Measurements from ENCODE around the gene MTCH1. TPM values are rescaled to one million over a fixed set of nuclear protein-coding genes. Genes with fewer than 3 reads are reported as not detected.

The MTCH1 gene
- total RNA-seq, 1 experiment from 2014 or later = 161 TPM

DNA sequence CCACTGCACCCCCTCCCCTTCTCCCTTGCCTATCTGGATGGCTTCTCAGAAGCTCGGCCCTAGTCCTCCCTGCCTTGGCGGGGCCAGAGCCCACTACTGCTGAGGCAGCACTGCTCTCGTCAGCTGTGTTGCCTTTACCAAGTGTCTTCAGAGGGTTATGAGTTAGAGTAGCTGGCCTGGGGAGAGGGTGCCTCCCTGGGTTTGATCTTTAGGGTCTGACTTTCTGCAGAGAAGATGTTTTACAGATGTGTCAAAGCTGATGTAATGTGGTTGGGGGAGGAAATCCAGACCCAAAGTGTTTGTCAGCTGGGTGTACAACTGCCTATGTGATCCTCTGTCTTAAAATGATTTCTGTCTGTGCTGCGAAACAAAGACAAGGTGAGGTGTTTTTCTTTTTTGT lies 61.9 kb downstream of the MTCH1 start:
- ChIA-PET POLR2A (no interaction called here), CTCF (no interaction called here), RAD21 (ENCODE audit: low non-redundant PET in 1 of 2, low total read pairs in 2 of 2, uncharacterized antibody in 2 of 2, unreplicated experiment in 2 of 2) (no interaction called here)
- no TSS peak for BruUV-seq (replicated peaks)
- Histone ChIP-seq H4K20me1 (ENCODE audit: insufficient read depth) (no peaks in the 10 kb centered on the region), H3K9me2 (ENCODE audit: insufficient read depth) (no peaks in the 10 kb centered on the region), H3K4me3 (replicated peaks in 1 of 2; ENCODE audit: low read depth in 1 of 2, low read length in 2 of 2) (no peak overlapping the region), H3K27ac (ENCODE audit: low read depth, low read length) (no peak overlapping the region), H3K9me3 (ENCODE audit: control insufficient read depth in 1 of 2, insufficient read depth in 1 of 2, low read depth in 1 of 2, low read length in 2 of 2) (no peaks in the 10 kb centered on the region), H3K36me3 (ENCODE audit: control insufficient read depth in 1 of 2, insufficient read depth in 2 of 2, low read length in 2 of 2) (peaks cover 0 to 2% of the 10 kb centered on the region in 2 experiments; a peak in 1 of 4 replicates), H2AFZ (ENCODE audit: low read depth, low read length, poor library complexity, severe bottlenecking) (no peak overlapping the region), H3K79me2 (ENCODE audit: insufficient read depth, low read length) (no peaks in the 10 kb centered on the region), H3K4me2 (ENCODE audit: low read length) (no peak overlapping the region), H3K9ac (ENCODE audit: low read length) (no peak overlapping the region), H3K27me3 (ENCODE audit: insufficient read depth, low read length) (no peaks in the 10 kb centered on the region), H3K4me1 (ENCODE audit: control insufficient read depth in 1 of 2, insufficient read depth in 2 of 2, low read length in 2 of 2) (peaks cover 0 to 11% of the 10 kb centered on the region in 2 experiments; a peak in 2 of 4 replicates)
- ATAC-seq (no peak), DNase-seq (ENCODE audit: low read depth, low spot score) (no peak)
- TF ChIP-seq, protein P1, sequence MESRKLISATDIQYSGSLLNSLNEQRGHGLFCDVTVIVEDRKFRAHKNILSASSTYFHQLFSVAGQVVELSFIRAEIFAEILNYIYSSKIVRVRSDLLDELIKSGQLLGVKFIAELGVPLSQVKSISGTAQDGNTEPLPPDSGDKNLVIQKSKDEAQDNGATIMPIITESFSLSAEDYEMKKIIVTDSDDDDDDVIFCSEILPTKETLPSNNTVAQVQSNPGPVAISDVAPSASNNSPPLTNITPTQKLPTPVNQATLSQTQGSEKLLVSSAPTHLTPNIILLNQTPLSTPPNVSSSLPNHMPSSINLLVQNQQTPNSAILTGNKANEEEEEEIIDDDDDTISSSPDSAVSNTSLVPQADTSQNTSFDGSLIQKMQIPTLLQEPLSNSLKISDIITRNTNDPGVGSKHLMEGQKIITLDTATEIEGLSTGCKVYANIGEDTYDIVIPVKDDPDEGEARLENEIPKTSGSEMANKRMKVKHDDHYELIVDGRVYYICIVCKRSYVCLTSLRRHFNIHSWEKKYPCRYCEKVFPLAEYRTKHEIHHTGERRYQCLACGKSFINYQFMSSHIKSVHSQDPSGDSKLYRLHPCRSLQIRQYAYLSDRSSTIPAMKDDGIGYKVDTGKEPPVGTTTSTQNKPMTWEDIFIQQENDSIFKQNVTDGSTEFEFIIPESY (IDR thresholded peaks at IDR 0.05; ENCODE audit: extremely low read depth, insufficient replicate concordance, low read length) = no peak
- no peak for TF ChIP-seq TCF7L2 (IDR thresholded peaks at IDR 0.05; ENCODE audit: borderline replicate concordance, extremely low read depth, insufficient read depth, insufficient read length)
- TF ChIP-seq, protein P2, sequence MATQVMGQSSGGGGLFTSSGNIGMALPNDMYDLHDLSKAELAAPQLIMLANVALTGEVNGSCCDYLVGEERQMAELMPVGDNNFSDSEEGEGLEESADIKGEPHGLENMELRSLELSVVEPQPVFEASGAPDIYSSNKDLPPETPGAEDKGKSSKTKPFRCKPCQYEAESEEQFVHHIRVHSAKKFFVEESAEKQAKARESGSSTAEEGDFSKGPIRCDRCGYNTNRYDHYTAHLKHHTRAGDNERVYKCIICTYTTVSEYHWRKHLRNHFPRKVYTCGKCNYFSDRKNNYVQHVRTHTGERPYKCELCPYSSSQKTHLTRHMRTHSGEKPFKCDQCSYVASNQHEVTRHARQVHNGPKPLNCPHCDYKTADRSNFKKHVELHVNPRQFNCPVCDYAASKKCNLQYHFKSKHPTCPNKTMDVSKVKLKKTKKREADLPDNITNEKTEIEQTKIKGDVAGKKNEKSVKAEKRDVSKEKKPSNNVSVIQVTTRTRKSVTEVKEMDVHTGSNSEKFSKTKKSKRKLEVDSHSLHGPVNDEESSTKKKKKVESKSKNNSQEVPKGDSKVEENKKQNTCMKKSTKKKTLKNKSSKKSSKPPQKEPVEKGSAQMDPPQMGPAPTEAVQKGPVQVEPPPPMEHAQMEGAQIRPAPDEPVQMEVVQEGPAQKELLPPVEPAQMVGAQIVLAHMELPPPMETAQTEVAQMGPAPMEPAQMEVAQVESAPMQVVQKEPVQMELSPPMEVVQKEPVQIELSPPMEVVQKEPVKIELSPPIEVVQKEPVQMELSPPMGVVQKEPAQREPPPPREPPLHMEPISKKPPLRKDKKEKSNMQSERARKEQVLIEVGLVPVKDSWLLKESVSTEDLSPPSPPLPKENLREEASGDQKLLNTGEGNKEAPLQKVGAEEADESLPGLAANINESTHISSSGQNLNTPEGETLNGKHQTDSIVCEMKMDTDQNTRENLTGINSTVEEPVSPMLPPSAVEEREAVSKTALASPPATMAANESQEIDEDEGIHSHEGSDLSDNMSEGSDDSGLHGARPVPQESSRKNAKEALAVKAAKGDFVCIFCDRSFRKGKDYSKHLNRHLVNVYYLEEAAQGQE (IDR thresholded peaks at IDR 0.05; ENCODE audit: low read depth) = no peak
- intact Hi-C loops (cut with micrococcal nuclease) = no loop called here

Data from HCT116 (cell line).